HG02981 (cell line): ENCODE measurements around the gene EYS.

ENCODE experiments used
- ATAC-seq: cut with Tn5 transposase; IDR thresholded peaks from one replicate; pipeline ENCODE4 v1.9.1; 2021; ENCODE audit warnings: mild to moderate bottlenecking, moderate library complexity; ENCODE audit not compliant: unreplicated experiment

The EYS gene

DNA sequence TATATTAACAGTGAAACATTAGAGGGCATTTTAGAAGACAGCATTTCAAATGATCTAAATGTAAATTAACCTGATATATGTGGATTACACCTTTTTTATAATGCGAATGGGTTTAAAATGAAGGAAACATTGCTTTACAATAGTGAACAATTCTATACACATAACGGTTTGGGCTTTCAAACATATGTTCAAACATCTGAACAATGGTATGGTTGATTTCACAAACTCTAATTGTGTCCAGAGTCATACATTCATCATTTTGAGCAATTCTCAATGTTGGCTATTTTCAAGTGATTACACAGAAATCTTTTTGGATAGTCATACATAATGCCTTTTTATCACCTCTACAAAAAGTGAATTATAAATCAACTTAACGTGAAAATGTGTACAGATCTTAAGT is 1493.3 kb downstream of the EYS start:
- no peak for ATAC-seq

GRCh38 chr6:64197246-64197645 is 1509.8 kb downstream of the EYS start:
- no peak for ATAC-seq

DNA sequence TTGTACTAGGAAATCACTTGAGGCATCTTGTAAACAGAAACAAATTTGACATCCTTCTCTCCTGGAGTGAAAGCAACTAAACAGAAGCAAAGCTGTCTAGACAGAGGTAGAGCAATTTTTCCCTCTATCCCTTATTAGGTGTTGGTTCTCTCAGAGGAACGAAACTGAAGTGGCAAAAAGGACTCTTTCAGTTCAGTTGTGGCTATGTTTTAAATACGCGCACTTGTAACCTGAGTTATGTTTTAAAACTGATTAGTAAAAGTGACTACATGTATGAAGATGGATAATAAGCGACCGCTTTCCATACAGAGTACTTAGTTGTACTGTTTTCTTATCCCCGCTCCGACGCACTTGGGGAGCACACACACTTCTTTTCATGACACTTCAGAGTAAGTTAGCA is 1520.4 kb downstream of the EYS start:
- ATAC-seq = no peak

GRCh38 chr6:64185621-64186020 is 1521.4 kb downstream of the EYS start:
- ATAC-seq = no peak

DNA sequence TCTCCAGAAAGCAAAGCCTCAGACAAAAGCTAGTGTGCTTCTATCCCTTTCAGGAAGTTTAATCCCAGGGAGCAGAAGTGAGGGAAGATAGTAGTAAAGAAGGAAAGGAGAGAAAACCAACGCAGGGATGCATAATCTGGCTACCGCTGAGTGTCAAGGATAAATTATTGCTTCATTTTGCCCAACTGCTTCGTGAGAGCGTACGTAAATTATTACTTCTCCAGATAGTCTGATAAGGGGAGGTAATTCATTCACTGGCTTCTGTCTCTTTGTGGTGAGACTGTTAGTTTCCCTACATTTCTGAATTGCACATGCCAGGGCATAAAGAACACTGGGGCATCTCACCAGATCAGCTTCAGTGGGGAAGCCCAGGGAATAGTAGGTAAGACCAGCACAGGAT is 1531.7 kb downstream of the EYS start:
- ATAC-seq = no peak

GRCh38 chr6:64170316-64170715 is 1536.7 kb downstream of the EYS start:
- ATAC-seq = no peak

GRCh38 chr6:64160486-64160885 is 1546.5 kb downstream of the EYS start:
- no peak for ATAC-seq

DNA sequence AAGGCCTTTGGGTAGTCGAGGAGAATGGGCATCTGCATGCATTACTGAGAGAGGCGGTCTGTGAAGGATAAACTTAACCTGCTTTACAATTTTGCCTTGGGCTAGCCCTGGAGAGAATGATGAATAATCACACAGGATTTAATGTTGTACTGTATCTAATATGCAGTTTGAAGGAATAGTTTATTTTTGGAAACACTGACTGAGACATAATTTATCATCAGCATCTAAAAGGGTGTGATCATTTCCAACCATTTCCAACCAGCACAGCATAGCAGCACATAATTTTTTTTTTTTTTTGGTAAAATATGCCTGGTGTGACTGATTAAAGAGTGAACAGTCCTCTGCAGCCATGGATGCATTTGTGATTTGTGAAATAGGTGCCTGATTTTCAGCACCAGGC is 1552.0 kb downstream of the EYS start:
- no peak for ATAC-seq

- ATAC-seq = no peak
Observed at GRCh38 chr6:64146876-64147275, 1560.2 kb downstream of the EYS start.

GRCh38 chr6:64146094-64146493 is 1560.9 kb downstream of the EYS start:
- no peak for ATAC-seq

- ATAC-seq = no peak
Observed at GRCh38 chr6:64145658-64146057, 1561.4 kb downstream of the EYS start.

DNA sequence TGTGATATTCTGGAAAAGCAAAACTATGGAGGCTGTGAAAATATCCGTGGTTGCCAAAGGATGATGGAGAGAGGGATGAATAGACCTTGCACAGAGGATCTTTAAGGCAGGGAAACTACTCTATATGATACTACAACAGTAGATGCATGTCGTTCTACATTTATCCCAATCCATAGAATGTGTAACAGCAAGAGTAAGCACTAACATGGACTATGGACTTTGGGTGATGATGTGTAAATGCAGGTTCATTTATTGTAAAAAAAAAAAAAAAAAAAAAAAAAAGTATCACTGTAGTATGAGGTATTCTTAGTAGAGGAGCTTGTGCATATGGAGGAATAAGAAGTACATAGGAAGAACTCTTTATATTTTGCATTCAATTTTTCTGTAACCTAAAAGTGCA is 1563.9 kb downstream of the EYS start:
- ATAC-seq = no peak

DNA sequence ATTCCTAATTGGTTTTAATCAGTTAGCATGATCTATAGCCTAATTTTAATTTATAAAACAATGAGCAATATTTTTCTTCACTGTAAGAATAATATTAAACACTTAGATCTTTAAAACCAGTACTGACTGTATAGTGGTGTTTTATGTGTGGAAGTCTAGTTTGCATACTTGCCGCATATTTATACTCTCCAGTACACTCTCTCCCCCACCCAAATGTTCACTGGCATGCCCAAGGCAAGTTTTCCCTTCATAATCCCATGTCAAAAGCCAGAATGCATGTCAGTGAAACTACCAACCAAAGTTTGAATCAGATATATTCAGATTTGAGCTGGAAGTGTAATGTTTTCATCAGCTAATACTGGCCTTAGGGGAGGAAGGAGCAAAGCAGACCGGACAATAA is 1565.3 kb downstream of the EYS start:
- ATAC-seq = no peak

GRCh38 chr6:64128301-64129024 is 1578.6 kb downstream of the EYS start:
- no peak for ATAC-seq

DNA sequence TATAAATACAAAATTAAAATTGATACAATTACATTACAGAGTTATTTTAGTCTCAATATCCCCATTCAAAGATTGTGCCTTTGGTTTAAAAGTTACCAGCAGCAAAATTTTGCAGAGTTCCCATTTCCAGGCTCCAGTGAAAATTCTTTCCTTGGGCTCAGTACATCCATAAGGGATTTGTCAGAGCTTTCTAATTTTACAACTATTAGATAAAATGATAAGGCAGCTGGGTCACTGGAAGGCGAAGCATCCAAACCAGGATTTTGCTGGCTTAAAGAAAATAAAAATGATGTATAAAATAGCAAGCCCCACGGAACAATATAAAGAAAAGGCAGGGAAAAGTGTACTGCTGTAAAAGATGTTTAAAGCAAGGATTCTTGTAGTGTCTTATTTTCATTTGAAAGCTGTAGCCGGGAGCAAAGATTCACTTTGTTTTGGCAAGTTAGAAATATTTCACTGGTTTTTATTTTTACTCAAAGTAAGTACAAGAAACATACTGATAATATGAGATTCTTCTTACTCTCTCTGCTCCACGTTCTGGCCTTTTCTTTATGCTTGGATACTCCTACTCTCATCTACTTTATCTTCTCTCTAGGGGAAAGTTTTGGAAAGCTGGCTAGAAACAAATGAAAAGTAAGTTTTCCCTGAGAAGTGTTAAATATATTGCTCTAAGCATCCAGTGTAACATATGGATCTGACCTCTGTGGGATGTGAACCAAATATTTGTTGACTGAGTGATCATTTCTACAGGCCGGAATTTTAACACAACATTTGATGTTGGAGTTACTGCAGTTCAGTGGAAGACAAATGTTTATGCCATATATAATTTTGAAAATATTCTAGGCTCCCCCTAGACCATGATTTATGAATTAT is 1583.0 kb downstream of the EYS start:
- no peak for ATAC-seq

GRCh38 chr6:64122712-64123375 is 1584.2 kb downstream of the EYS start:
- no peak for ATAC-seq

DNA sequence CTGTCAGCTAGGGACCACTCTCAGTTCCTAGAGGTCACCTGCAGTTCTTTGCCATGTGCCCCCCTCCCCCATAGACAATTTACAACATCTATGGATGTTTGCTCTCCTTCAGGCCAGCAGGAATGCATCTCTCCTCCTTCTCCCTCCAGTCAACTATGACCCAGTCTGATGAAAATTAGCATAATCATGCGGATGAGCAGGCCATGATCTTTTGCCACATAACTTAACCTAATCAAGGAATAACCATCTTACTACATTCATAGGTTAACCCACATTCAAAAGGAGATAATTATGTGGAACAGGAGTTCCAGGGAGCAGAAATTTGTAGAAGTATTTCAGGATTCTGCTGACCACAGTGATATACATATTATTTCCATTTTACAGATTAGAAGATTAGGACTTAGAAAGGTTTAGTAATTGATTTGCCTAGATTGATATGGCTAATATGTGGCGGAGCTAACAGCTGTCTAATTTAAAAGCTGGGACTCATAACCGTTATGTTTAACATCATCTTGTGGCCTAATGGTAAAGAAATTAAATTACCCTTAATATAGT is 1585.9 kb downstream of the EYS start:
- no peak for ATAC-seq

DNA sequence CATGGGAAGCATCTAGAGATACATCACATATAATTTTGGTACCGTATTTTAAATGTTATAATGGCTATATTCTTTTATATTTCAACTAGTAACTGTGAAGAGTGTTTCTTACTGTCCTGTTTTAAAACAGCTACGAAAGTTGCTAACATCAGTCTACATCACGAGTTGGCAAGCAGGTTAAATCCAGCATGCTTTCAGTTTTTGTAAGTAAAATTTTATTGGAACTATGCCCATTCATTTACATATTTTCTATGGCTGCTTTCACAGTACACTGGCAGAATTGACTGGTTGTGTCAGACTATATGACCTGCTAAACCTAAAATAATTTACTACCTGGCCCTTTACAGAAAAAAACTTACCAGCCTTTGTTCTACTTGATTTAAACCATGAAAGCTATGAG is 1593.3 kb downstream of the EYS start:
- ATAC-seq = no peak

- no peak for ATAC-seq
Observed at GRCh38 chr6:64104051-64104450, 1603.0 kb downstream of the EYS start.

DNA sequence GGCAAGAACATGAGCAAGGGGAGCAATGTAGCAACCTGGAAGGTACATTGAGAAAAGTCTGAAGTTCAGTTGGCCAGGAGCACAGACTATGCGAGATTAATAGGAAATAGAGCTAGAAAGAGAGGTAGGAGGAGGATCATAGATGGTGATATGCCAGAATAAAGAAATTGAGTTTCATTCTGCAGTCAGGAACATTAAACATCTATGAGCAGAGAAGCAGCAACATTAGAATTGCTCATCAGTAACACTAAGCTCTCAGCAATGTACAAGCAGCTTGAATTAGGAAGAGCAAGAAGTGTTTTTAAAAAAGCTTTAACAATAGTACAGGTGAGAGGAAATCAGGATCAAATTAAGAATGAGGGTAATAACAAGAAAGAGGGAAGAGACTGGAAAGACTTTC is 1603.5 kb downstream of the EYS start:
- no peak for ATAC-seq

- ATAC-seq = no peak
Observed at GRCh38 chr6:64100702-64101303, 1606.2 kb downstream of the EYS start.
